H9 (cell line): ENCODE results near the gene MPC1L. TPM values are rescaled to one million over a fixed set of nuclear protein-coding genes. Genes with fewer than 3 reads are reported as not detected.

Source experiments
- DNase-seq: peaks from one replicate; pipeline ENCODE4 v3.0.0-alpha.2; 2017
- H2AFZ ChIP-seq: one replicate; pipeline ENCODE4 v1.6.1; 2013; ENCODE audit warnings: mild to moderate bottlenecking, low read length, control low read depth, moderate library complexity
- H2AK5ac ChIP-seq: 2 replicates; pipeline ENCODE4 v1.6.1; 2013; ENCODE audit warnings: low read length, control low read depth, mixed read lengths; ENCODE audit not compliant: insufficient read length
- H2BK120ac ChIP-seq: one replicate; pipeline ENCODE4 v1.6.1; 2013; ENCODE audit warnings: low read depth, mild to moderate bottlenecking, low read length, control low read depth, inconsistent platforms; ENCODE audit not compliant: poor library complexity, severe bottlenecking
- H2BK12ac ChIP-seq: 2 replicates; pipeline ENCODE4 v1.6.1; 2013; ENCODE audit warnings: low read length, control low read depth, mixed read lengths, low read depth; ENCODE audit not compliant: insufficient read length
- H2BK15ac ChIP-seq: 2 replicates; pipeline ENCODE4 v1.6.1; 2013; ENCODE audit warnings: low read depth, low read length, control low read depth
- H2BK20ac ChIP-seq: one replicate; pipeline ENCODE4 v1.6.1; 2013; ENCODE audit warnings: low read depth, mild to moderate bottlenecking, low read length, control low read depth, inconsistent platforms; ENCODE audit not compliant: poor library complexity, severe bottlenecking
- H2BK5ac ChIP-seq: 2 replicates; pipeline ENCODE4 v1.6.1; 2013; ENCODE audit warnings: low read length, control low read depth, mixed read lengths; ENCODE audit not compliant: insufficient read length
- H3K14ac ChIP-seq: 2 replicates; pipeline ENCODE4 v1.6.1; 2013; ENCODE audit warnings: low read length, control low read depth; ENCODE audit not compliant: insufficient read depth
- H3K18ac ChIP-seq: 2 replicates; pipeline ENCODE4 v1.6.1; 2013; ENCODE audit warnings: low read depth, mild to moderate bottlenecking, mixed read lengths, low read length, control low read depth; ENCODE audit not compliant: insufficient read length
- H3K23ac ChIP-seq: 2 replicates; pipeline ENCODE4 v1.6.1; 2013; ENCODE audit warnings: low read length, control low read depth, mixed read lengths, low read depth; ENCODE audit not compliant: insufficient read length
- H3K23me2 ChIP-seq: 2 replicates; pipeline ENCODE4 v1.6.1; 2013; ENCODE audit warnings: low read depth, mild to moderate bottlenecking, mixed read lengths, low read length, control low read depth; ENCODE audit not compliant: insufficient read length, poor library complexity, severe bottlenecking
- H3K27ac ChIP-seq: 2 replicates; pipeline ENCODE4 v1.5.1; 2013; ENCODE audit warnings: low read length, control low read depth, mixed read lengths, low read depth; ENCODE audit not compliant: insufficient read length
- H3K27me3 ChIP-seq: 2 replicates; pipeline ENCODE4 v1.6.1; 2013; ENCODE audit warnings: low read length, control low read depth, inconsistent platforms; ENCODE audit not compliant: insufficient read depth
- H3K4ac ChIP-seq: 2 replicates; pipeline ENCODE4 v1.6.1; 2013; ENCODE audit warnings: low read depth, mild to moderate bottlenecking, control low read depth, inconsistent platforms, low read length, moderate library complexity
- H3K4me1 ChIP-seq: 2 replicates; pipeline ENCODE4 v1.6.1; 2013; ENCODE audit warnings: low read length, control low read depth, inconsistent platforms; ENCODE audit not compliant: insufficient read depth
- H3K4me2 ChIP-seq: 2 replicates; pipeline ENCODE4 v1.6.1; 2013; ENCODE audit warnings: low read length, control low read depth, mixed read lengths; ENCODE audit not compliant: insufficient read length, insufficient read depth
- H3K56ac ChIP-seq: 2 replicates; pipeline ENCODE4 v1.6.1; 2013; ENCODE audit warnings: low read depth, mild to moderate bottlenecking, mixed read lengths, low read length, control low read depth; ENCODE audit not compliant: insufficient read length
- H3K79me1 ChIP-seq: 2 replicates; pipeline ENCODE4 v1.6.1; 2013; ENCODE audit warnings: low read depth, mild to moderate bottlenecking, moderate library complexity, low read length, control low read depth, inconsistent platforms; ENCODE audit not compliant: insufficient read depth, poor library complexity, severe bottlenecking
- H3K79me2 ChIP-seq: 2 replicates; pipeline ENCODE4 v1.6.1; 2013; ENCODE audit warnings: low read length, control low read depth, inconsistent platforms; ENCODE audit not compliant: insufficient read depth
- H3K9ac ChIP-seq: 2 replicates; pipeline ENCODE4 v1.6.1; 2013; ENCODE audit warnings: low read length, control low read depth, mixed read lengths; ENCODE audit not compliant: insufficient read length; ENCODE audit errors: extremely low read depth
- H3K9me3 ChIP-seq: one replicate; pipeline ENCODE4 v1.6.1; 2013; ENCODE audit warnings: low read depth, low read length, inconsistent platforms; ENCODE audit not compliant: control insufficient read depth
- H3T11ph ChIP-seq: one replicate; pipeline ENCODE4 v1.6.1; 2013; ENCODE audit warnings: mild to moderate bottlenecking, low read length, control low read depth, inconsistent platforms
- H4K20me1 ChIP-seq: one replicate; pipeline ENCODE4 v1.6.1; 2013; ENCODE audit not compliant: control insufficient read depth, insufficient read length, insufficient read depth
- H4K5ac ChIP-seq: 2 replicates; pipeline ENCODE4 v1.6.1; 2013; ENCODE audit warnings: low read depth, mild to moderate bottlenecking, mixed read lengths, low read length, control low read depth; ENCODE audit not compliant: insufficient read length
- H4K8ac ChIP-seq: replicated peaks from 2 replicates; pipeline ENCODE4 v1.6.1; 2013; ENCODE audit warnings: low read length, control low read depth, mixed read lengths, low read depth; ENCODE audit not compliant: insufficient read length
- H4K91ac ChIP-seq: 2 replicates; pipeline ENCODE4 v1.6.1; 2013; ENCODE audit warnings: low read depth, mild to moderate bottlenecking, moderate library complexity, mixed read lengths, low read length, control low read depth; ENCODE audit not compliant: insufficient read length
- H3K27ac Mint-ChIP-seq, 3 experiments: 2 replicates in 2 of 3; 3 replicates in 1 of 3; pipeline ENCODE4 v1.8.0; 2020 to 2021; ENCODE audit warnings: mixed read lengths in 3 of 3, mild to moderate bottlenecking in 1 of 3, moderate library complexity in 1 of 3
- H3K27me3 Mint-ChIP-seq: 2 replicates; pipeline ENCODE4 v1.8.0; 2021; ENCODE audit warnings: low read depth, mild to moderate bottlenecking, moderate library complexity, mixed read lengths
- H3K36me3 Mint-ChIP-seq, 3 experiments: 2 replicates in 2 of 3; 3 replicates in 1 of 3; pipeline ENCODE4 v1.8.0; 2020 to 2021; ENCODE audit warnings: low read depth in 3 of 3, mixed read lengths in 3 of 3; ENCODE audit not compliant: insufficient read depth in 1 of 3
- H3K4me1 Mint-ChIP-seq, 2 experiments: 2 replicates each; pipeline ENCODE4 v1.8.0; 2020; ENCODE audit warnings: mixed read lengths in 2 of 2
- H3K4me3 Mint-ChIP-seq, 2 experiments: 2 replicates in 1 of 2; 3 replicates in 1 of 2; pipeline ENCODE4 v1.8.0; 2020 to 2021; ENCODE audit warnings: mild to moderate bottlenecking in 2 of 2, mixed read lengths in 2 of 2, moderate library complexity in 1 of 2
- H3K9me3 Mint-ChIP-seq, 2 experiments: 2 replicates in 1 of 2; 3 replicates in 1 of 2; pipeline ENCODE4 v1.8.0; 2020; ENCODE audit warnings: mild to moderate bottlenecking in 2 of 2, mixed read lengths in 2 of 2, moderate library complexity in 1 of 2
- WGBS: extraction: QIAGEN DNeasy Blood & Tissue Kit; methylation state at CpG from one replicate; pipeline ENCODE4 v1.1.7; 2013; ENCODE audit warnings: missing lambda C conversion rate, low lambda C conversion rate, mixed read lengths; ENCODE audit not compliant: insufficient read length; ENCODE audit errors: extremely low coverage; 5-methylcytosine and 5-hydroxymethylcytosine counted together
- total RNA-seq: library from RNA; stranded (reverse); gene quantifications from 2 replicates; pipeline ENCODE4 v1.2.1, GENCODE V29; 2021
- TF ChIP-seq, protein P1 (sequence below): fragments of 200-600 bp; sonication (generic); conservative IDR thresholded peaks from 3 replicates; pipeline ENCODE4 v1.8.0; 2021; ENCODE audit warnings: antibody characterized with exemption, mild to moderate bottlenecking

Gene MPC1L
- total RNA-seq, 1 experiment from 2014 or later: not detected

DNA sequence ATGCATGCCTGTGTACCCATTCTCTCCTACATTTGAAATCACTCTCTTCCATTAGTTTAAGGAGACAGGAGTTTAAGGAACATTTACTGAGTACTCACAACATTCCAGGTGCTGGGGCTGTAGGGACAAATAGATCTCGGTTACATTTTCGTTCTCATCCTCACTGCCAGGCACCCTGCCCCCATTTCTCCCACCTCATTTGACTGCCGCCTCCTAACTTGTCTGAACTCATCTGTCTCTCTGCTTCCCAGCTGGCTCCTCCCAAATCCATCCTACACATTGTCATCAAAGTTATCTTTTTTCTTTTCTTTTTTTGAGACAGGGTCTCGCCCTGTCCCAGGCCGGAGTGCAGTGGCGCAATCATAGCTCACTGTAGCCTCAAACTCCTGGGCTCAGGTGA lies 19.8 kb upstream of the MPC1L start:
- no peak overlapping the region for H3K56ac ChIP-seq
- Mint-ChIP-seq H3K4me3 (no peak overlapping the region), H3K9me3 (peaks cover 55 to 56% of the 10 kb centered on the region in 2 experiments), H3K4me1 (no peaks in the 10 kb centered on the region), H3K27ac (no peak overlapping the region), H3K27me3 (no peaks in the 10 kb centered on the region), H3K36me3 (peaks cover 13 to 38% (median 32%) of the 10 kb centered on the region in 3 experiments; a peak in 6 of 7 replicates)
- no peak overlapping the region for H4K8ac ChIP-seq
- no peaks in the 10 kb centered on the region for H3K79me2 ChIP-seq
- H2BK12ac ChIP-seq: no peak overlapping the region
- no CpG with 5 or more reads among the region's 6 CpGs for WGBS
- H4K5ac ChIP-seq: no peak overlapping the region
- no peak overlapping the region for H2BK120ac ChIP-seq
- H3K79me1 ChIP-seq: no peaks in the 10 kb centered on the region
- no peak overlapping the region for H2AK5ac ChIP-seq
- H3K4ac ChIP-seq: no peak overlapping the region
- H3K23me2 ChIP-seq: no peaks in the 10 kb centered on the region
- no peaks in the 10 kb centered on the region for H3K4me1 ChIP-seq
- H2BK5ac ChIP-seq: no peak overlapping the region
- no peak for DNase-seq
- H2AFZ ChIP-seq: no peak overlapping the region
- H3K9ac ChIP-seq: no peak overlapping the region
- H3K18ac ChIP-seq: no peak overlapping the region
- no peak overlapping the region for H3K4me2 ChIP-seq
- H2BK20ac ChIP-seq: no peak overlapping the region
- H4K20me1 ChIP-seq: no peaks in the 10 kb centered on the region
- H3K9me3 ChIP-seq: no peaks in the 10 kb centered on the region
- no peaks in the 10 kb centered on the region for H3K27me3 ChIP-seq
- no peak overlapping the region for H2BK15ac ChIP-seq
- H3K14ac ChIP-seq: no peak overlapping the region
- no peak overlapping the region for H3T11ph ChIP-seq
- H3K27ac ChIP-seq: no peak overlapping the region
- H4K91ac ChIP-seq: no peak overlapping the region
- TF ChIP-seq, protein P1, sequence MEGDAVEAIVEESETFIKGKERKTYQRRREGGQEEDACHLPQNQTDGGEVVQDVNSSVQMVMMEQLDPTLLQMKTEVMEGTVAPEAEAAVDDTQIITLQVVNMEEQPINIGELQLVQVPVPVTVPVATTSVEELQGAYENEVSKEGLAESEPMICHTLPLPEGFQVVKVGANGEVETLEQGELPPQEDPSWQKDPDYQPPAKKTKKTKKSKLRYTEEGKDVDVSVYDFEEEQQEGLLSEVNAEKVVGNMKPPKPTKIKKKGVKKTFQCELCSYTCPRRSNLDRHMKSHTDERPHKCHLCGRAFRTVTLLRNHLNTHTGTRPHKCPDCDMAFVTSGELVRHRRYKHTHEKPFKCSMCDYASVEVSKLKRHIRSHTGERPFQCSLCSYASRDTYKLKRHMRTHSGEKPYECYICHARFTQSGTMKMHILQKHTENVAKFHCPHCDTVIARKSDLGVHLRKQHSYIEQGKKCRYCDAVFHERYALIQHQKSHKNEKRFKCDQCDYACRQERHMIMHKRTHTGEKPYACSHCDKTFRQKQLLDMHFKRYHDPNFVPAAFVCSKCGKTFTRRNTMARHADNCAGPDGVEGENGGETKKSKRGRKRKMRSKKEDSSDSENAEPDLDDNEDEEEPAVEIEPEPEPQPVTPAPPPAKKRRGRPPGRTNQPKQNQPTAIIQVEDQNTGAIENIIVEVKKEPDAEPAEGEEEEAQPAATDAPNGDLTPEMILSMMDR: no peak
- H3K23ac ChIP-seq: no peak overlapping the region
